K562 (cell line): ENCODE data around the gene QSOX2. TPM values are rescaled to one million over a fixed set of nuclear protein-coding genes. Genes with fewer than 3 reads are reported as not detected.
A peak's percentile ranks its signal among the peaks of the same experiment; 100 is the strongest.

ENCODE experiments used
- ATAC-seq: fragments of 200-7000 bp; cut with Tn5 transposase; 3 replicates; pipeline ENCODE4 v1.9.1; 2020; ENCODE audit warnings: moderate library complexity
- BruUV-seq: library from RNA; stranded (reverse); fragments of 400-500 nt; replicated peaks from 2 replicates; lab custom pipeline; 2021; lab: Mats Ljungman, UMichigan
- CTCF ChIA-PET: fragments of 300-600 bp; formaldehyde crosslinking; extraction: SDS; loops from one replicate; lab custom pipeline; 2021; ENCODE audit warnings: low intra/inter-chr PET ratio; lab: Yijun Ruan, JAX
- POLR2A ChIA-PET: fragments of 300-600, 350-650 bp; sonication (Branson Sonifier 250); formaldehyde crosslinking; extraction: SDS; loops from one replicate; lab custom pipeline; 2021; ENCODE audit warnings: antibody characterized with exemption, inconsistent platforms; lab: Yijun Ruan, JAX
- DNase-seq, 4 experiments: peaks; one replicate each; pipeline versions ENCODE4 v3.0.0 to v3.0.0-alpha.2; 2011 to 2018; ENCODE audit warnings: low spot score in 3 of 4, mixed read lengths in 3 of 4; ENCODE audit errors: extremely low read depth in 1 of 4
- FAIRE-seq: peaks from 2 replicates; lab custom pipeline; 2011; peaks lifted over from hg19 to GRCh38; lab: Jason Lieb, UNC
- H2AFZ ChIP-seq: 2 replicates; pipeline ENCODE4 v1.6.0; 2011; ENCODE audit warnings: low read depth, low read length, control low read depth, inconsistent platforms
- H3K27ac ChIP-seq: fragments of 200-600 bp; 3 replicates; pipeline ENCODE4 v1.8.0; 2011; ENCODE audit warnings: low read depth, mild to moderate bottlenecking, control low read depth, inconsistent platforms, low read length, moderate library complexity, mixed read lengths; ENCODE audit errors: extremely low read depth
- H3K27me3 ChIP-seq, 2 experiments: fragments of 300-600 bp in 1 of 2; 2 replicates in 1 of 2; 3 replicates in 1 of 2; pipeline versions ENCODE4 v1.6.0 to v1.8.0; 2011; ENCODE audit warnings: inconsistent platforms in 2 of 2, low read length in 2 of 2, mild to moderate bottlenecking in 1 of 2, mixed read lengths in 1 of 2, moderate library complexity in 1 of 2; ENCODE audit not compliant: control insufficient read depth in 2 of 2, insufficient read depth in 2 of 2
- H3K36me3 ChIP-seq: fragments of 300-600 bp; 3 replicates; pipeline ENCODE4 v1.8.0; 2011; ENCODE audit warnings: mild to moderate bottlenecking, low read length, inconsistent platforms; ENCODE audit not compliant: control insufficient read depth, insufficient read depth
- H3K4me1 ChIP-seq, 2 experiments: fragments of 200-600 bp in 1 of 2; replicated peaks in 1 of 2; 2 replicates in 1 of 2; 3 replicates in 1 of 2; pipeline versions ENCODE4 v1.5.1 to v1.8.0; 2011; ENCODE audit warnings: inconsistent platforms in 2 of 2, low read length in 2 of 2, mild to moderate bottlenecking in 1 of 2, mixed read lengths in 1 of 2, moderate library complexity in 1 of 2; ENCODE audit not compliant: control insufficient read depth in 2 of 2, insufficient read depth in 2 of 2
- H3K4me2 ChIP-seq: 2 replicates; pipeline ENCODE4 v1.6.1; 2011; ENCODE audit warnings: low read length, control low read depth, inconsistent platforms, mixed read lengths; ENCODE audit not compliant: insufficient read depth
- H3K4me3 ChIP-seq: fragments of 200-600 bp; sonication (generic), shearing (Covaris generic); 2 replicates; pipeline ENCODE4 v1.5.1; 2016; ENCODE audit warnings: control low read depth, inconsistent platforms
- H3K79me2 ChIP-seq: fragments of 200-600 bp; 3 replicates; pipeline ENCODE4 v1.8.0; 2011; ENCODE audit warnings: low read length, inconsistent platforms; ENCODE audit not compliant: control insufficient read depth, insufficient read depth
- H3K9ac ChIP-seq, 2 experiments: 2 replicates each; pipeline versions ENCODE4 v1.6.0 to v1.6.1; 2011; ENCODE audit warnings: low read depth in 2 of 2, low read length in 2 of 2, control low read depth in 1 of 2, inconsistent platforms in 1 of 2, mild to moderate bottlenecking in 1 of 2, mixed read lengths in 1 of 2; ENCODE audit not compliant: insufficient read depth in 1 of 2
- H3K9me1 ChIP-seq: one replicate; pipeline ENCODE4 v1.6.0; 2011; ENCODE audit warnings: inconsistent platforms, mild to moderate bottlenecking, low read length, moderate library complexity; ENCODE audit not compliant: control insufficient read depth, insufficient read depth
- H3K9me3 ChIP-seq: replicated peaks from 2 replicates; pipeline ENCODE4 v1.5.1; 2011; ENCODE audit warnings: low read depth, low read length, inconsistent platforms; ENCODE audit not compliant: control insufficient read depth, insufficient read depth
- H4K20me1 ChIP-seq: replicated peaks from 2 replicates; pipeline ENCODE4 v1.6.1; 2011; ENCODE audit warnings: low read length, inconsistent platforms, mixed read lengths; ENCODE audit not compliant: control insufficient read depth, insufficient read depth
- KLF13 ChIP-seq: fragments of 450-650 bp; IDR thresholded peaks from 2 replicates; pipeline ENCODE4 v1.6.1; 2016; ENCODE audit warnings: missing genetic modification characterization, low read depth, mild to moderate bottlenecking, missing compliant biosample characterization, moderate library complexity, borderline replicate concordance
- NR4A1 ChIP-seq, 2 experiments: fragments of 250-450 bp in 1 of 2; fragments of 450-650 bp in 1 of 2; sonication (Bioruptor Pico) in 1 of 2; IDR thresholded peaks; 2 replicates each; pipeline versions ENCODE4 v1.4.0 to v1.6.1; 2016 to 2020; ENCODE audit warnings: mild to moderate bottlenecking in 2 of 2, missing compliant biosample characterization in 1 of 2, missing genetic modification characterization in 1 of 2, moderate library complexity in 1 of 2
- RBFOX2 ChIP-seq: fragments of 200-400 bp; formaldehyde crosslinking; IDR thresholded peaks from 2 replicates; pipeline ENCODE4 v1.6.1; 2017; ENCODE audit warnings: low read depth, mild to moderate bottlenecking, low read length, moderate library complexity
- WGBS: fragments of 100-300 bp; shearing (Covaris generic); methylation state at CpG from one replicate; pipeline ENCODE4 v1.1.6; 2016; ENCODE audit warnings: low coverage, mixed read lengths; ENCODE audit not compliant: insufficient coverage; ENCODE audit errors: missing lambda C conversion rate; 5-methylcytosine and 5-hydroxymethylcytosine counted together
- in situ Hi-C: fragments of 300-500 bp; cut with MboI; formaldehyde crosslinking; loops from 4 replicates; pipeline ENCODE4 v1.15.0; 2018; ENCODE audit warnings: inconsistent platforms, mixed read lengths
- intact Hi-C: fragments of 100-400 bp; cut with micrococcal nuclease; formaldehyde crosslinking; loops from 2 replicates; pipeline ENCODE4 v1.14.2; 2022
- polyA plus RNA-seq, 8 experiments: library from polyadenylated mRNA; depleted of rRNA in 4 of 8; stranded (reverse) in 5 of 8; unstranded in 3 of 8; fragments of >200 nt; fragmentation: Nextera tagmentation in 2 of 8; fragmentation: Illumina TruSeq in 1 of 8; extraction: Ambion mirVana in 2 of 8; extraction: Trizol in 1 of 8; gene quantifications; 2 replicates each; pipeline versions ENCODE4 v1.2.1 to v1.2.3, GENCODE V29; 2011 to 2014; ENCODE audit warnings: inconsistent platforms in 1 of 8, missing spikeins in 1 of 8
- total RNA-seq, 7 experiments: library from RNA; depleted of rRNA in 6 of 7; stranded (reverse); fragments of >200 nt in 6 of 7; fragmentation: Illumina TruSeq in 2 of 7; extraction: Trizol in 2 of 7; gene quantifications; 2 replicates each; pipeline versions ENCODE4 v1.2.1 to v1.2.3, GENCODE V29; 2011 to 2021; ENCODE audit warnings: low replicate concordance in 1 of 7
- TF ChIP-seq, protein P1 (sequence below): sonication (generic); formaldehyde crosslinking; IDR thresholded peaks from 2 replicates; pipeline ENCODE4 v1.8.0; 2022; ENCODE audit warnings: missing genetic modification reagents, mild to moderate bottlenecking, moderate library complexity, borderline replicate concordance

QSOX2 gene
- total and polyA plus RNA-seq, 9 of the 15 experiments (the other 6 are each of a cell fraction or from before 2014, with no cell fraction given), result 0.51 to 23.7 (median 12.7) TPM

DNA sequence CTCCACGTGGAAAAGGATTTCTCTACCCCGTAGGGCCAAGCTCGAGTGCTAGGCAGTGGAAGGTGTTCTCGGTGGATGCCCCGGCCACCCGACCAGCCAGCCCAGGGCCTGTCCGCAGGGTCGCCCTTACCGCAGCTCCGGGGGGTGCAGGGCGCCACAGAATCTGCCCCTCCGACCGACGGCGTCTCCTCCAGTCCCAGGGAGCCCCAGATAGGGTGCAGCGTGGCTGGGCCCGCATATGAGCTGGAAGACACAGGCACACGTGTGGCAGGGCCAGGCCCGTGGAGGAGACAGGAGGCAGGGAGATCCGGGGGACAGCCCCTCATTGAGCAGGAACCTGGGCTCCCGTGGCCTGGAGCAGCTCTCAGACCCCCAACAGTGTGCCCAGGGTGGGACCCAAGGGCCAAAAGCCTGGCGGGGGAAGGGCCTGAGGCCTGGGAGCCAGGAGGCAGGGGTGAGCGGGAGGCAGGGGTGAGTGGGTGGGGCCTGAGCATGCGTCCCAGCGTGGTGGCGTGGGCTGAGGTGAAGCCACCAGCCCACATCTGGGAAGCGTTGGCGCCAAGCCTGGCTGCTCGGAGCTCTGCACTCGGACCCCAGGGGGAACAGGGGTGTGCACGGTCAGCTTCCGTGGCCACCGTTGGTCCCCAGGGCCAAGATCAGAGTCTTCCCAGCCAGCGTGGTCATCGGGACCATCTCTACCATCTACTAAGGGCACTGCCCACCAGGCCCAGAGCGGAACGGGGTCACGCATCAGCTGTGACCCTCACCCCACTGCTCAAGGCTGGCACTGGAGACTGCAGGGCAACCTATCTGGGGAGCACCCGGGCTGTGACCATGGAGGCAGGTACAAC lies 36.0 kb upstream of the QSOX2 start (continued):
- TF ChIP-seq, protein P1, sequence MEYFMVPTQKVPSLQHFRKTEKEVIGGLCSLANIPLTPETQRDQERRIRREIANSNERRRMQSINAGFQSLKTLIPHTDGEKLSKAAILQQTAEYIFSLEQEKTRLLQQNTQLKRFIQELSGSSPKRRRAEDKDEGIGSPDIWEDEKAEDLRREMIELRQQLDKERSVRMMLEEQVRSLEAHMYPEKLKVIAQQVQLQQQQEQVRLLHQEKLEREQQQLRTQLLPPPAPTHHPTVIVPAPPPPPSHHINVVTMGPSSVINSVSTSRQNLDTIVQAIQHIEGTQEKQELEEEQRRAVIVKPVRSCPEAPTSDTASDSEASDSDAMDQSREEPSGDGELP (CRISPR knock-in tag), result 0 out of 2 replicates have a peak, but pooled peaks have one; percentile 13
- no peak for TF ChIP-seq RBFOX2

DNA sequence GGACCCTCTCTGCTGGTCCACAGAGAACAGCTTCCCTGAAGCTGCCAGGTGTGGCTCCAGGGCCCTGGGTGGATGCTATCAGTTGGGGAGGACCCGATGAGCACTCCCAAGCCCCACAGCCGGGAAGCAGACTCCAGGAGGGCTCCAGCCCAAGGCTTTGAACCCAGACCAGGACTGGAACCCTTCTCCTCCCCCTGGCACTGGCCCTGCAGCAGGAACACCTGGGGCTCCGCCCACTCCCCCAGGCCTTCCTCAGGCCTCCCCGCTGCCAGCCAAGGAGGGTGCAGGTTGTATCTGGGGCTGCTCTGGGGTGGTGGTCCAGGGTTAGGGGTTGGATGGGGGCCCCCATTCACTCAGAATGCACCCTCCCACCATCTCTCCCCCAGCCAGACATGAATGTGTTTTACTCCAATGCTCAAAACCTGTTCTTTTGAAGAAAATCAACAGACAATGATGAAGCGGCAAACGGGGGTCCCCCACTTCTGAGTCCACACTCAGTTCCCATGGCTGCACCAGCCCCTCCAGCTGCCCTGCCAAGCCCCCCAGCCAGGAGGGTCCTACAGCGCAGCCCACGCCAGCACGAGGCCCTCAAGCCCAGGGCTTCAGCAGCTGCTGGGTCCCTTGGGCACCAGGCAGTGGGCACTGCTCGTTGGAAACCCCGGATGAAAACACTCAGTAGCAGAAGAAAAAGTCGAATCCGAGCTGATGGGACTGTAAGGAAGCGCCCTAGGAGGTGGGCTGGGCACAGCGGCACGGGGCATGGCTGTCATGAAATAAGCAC lies 35.1 kb upstream of the QSOX2 start:
- Histone ChIP-seq H3K36me3 (no peaks in the 10 kb centered on the region), H3K9ac (no peak overlapping the region), H3K9me1 (no peaks in the 10 kb centered on the region), H4K20me1 (0 out of 2 replicates have a peak, but pooled peaks cover 6% of the 10 kb centered on the region), H3K4me2 (no peak overlapping the region), H3K4me3 (no peak overlapping the region), H3K79me2 (no peaks in the 10 kb centered on the region), H3K27ac (no peak overlapping the region), H3K4me1 (peaks cover 0 to 46% of the 10 kb centered on the region in 2 experiments; a peak in 2 of 5 replicates), H3K9me3 (no peaks in the 10 kb centered on the region; the same call in 1 of the 2 replicates), H2AFZ (no peak overlapping the region), H3K27me3 (peaks cover 25 to 64% of the 10 kb centered on the region in 2 experiments; a peak in 4 of 5 replicates)
- ATAC-seq (no peak), DNase-seq (no peak), FAIRE-seq (no peak)
- CTCF ChIA-PET, result interaction anchor here (0.6 kb wide), 1 partner anchor 109 kb away, joined by 3 read pairs; no protein-coding TSS in a partner anchor
- POLR2A ChIA-PET, result interaction anchor here (0.6 kb wide), 2 partner anchors 17 to 137 kb away, joined by 3 read pairs; no protein-coding TSS in a partner anchor
- in situ Hi-C loops, result no loop called here
- BruUV-seq, result no TSS peak
- 8% methylated on average over 14 of the region's 16 CpGs for WGBS
- intact Hi-C loops, result no loop called here
- TF ChIP-seq NR4A1 (CRISPR knock-in tag; IDR thresholded peaks at IDR 0.05) (no peak), NR4A1 (tag; IDR thresholded peaks at IDR 0.05) (no peak), KLF13 (tag) (no peak)
